Spleen (tissue), 11 donors: ENCODE measurements around the gene CEP112. TPM values are rescaled to one million over a fixed set of nuclear protein-coding genes. Genes with fewer than 3 reads are reported as not detected.
"Not testable (repeated sequence)": the region's sequence is repeated elsewhere in the genome, so short reads cannot be mapped to it uniquely, and the experiment has no call there.

Experiments
- DNase-seq: peaks from one replicate; pipeline ENCODE4 v3.0.0-alpha.2; 2020
- H3K27ac ChIP-seq, 8 donors: fragments of 200-600 bp; sonication (generic) in 7 of 8; 1 replicate in 4 of 8; 2 replicates in 4 of 8; pipeline versions ENCODE4 v1.5.0 to v1.8.0; 2016 to 2021; ENCODE audit warnings: inconsistent platforms in 4 of 8, mild to moderate bottlenecking in 4 of 8, moderate library complexity in 1 of 8
- H3K27me3 ChIP-seq, 7 donors: fragments of 200-600 bp; sonication (generic) in 6 of 7; replicated peaks in 1 of 7; 1 replicate in 4 of 7; 2 replicates in 3 of 7; pipeline versions ENCODE4 v1.5.0 to v1.8.0; 2016 to 2021; ENCODE audit warnings: inconsistent platforms in 3 of 7, mild to moderate bottlenecking in 1 of 7
- H3K36me3 ChIP-seq, 6 donors: fragments of 200-600 bp; sonication (generic) in 5 of 6; 1 replicate in 4 of 6; 2 replicates in 2 of 6; pipeline versions ENCODE4 v1.5.0 to v1.8.0; 2016 to 2021; ENCODE audit warnings: inconsistent platforms in 2 of 6
- H3K4me1 ChIP-seq, 6 donors: fragments of 200-600 bp; sonication (generic) in 5 of 6; 1 replicate in 3 of 6; 2 replicates in 3 of 6; pipeline versions ENCODE4 v1.5.0 to v1.8.0; 2016 to 2021; ENCODE audit warnings: inconsistent platforms in 3 of 6
- H3K4me3 ChIP-seq, 8 donors: fragments of 200-600 bp; sonication (generic) in 7 of 8; 1 replicate in 4 of 8; 2 replicates in 4 of 8; pipeline versions ENCODE4 v1.5.0 to v1.8.0; 2016 to 2021; ENCODE audit warnings: inconsistent platforms in 4 of 8, mild to moderate bottlenecking in 4 of 8, moderate library complexity in 2 of 8
- H3K9me3 ChIP-seq, 8 donors: fragments of 200-600 bp; sonication (generic) in 7 of 8; 1 replicate in 4 of 8; 2 replicates in 4 of 8; pipeline versions ENCODE4 v1.5.0 to v1.8.0; 2016 to 2021; ENCODE audit warnings: inconsistent platforms in 4 of 8
- POLR2A ChIP-seq, 3 donors: fragments of 450-650 bp; IDR thresholded peaks; one replicate each; pipeline ENCODE4 v1.5.1; 2017; ENCODE audit warnings: antibody characterized with exemption in 3 of 3, mild to moderate bottlenecking in 1 of 3
- POLR2AphosphoS5 ChIP-seq, 3 donors: sonication (generic); formaldehyde crosslinking; IDR thresholded peaks; one replicate each; pipeline ENCODE4 v1.5.1; 2017; ENCODE audit warnings: antibody characterized with exemption in 3 of 3
- WGBS, 5 donors: extraction: QIAGEN DNeasy Blood & Tissue Kit in 3 of 5; methylation state at CpG; one replicate each; pipeline versions ENCODE4 v1.1.5 to v1.1.7; 2013 to 2018; 5-methylcytosine and 5-hydroxymethylcytosine counted together
- intact Hi-C: fragments of 100-400 bp; cut with DNase I; formaldehyde crosslinking; loops from one replicate; pipeline ENCODE4 v1.15.0; 2023; ENCODE audit warnings: low total_unique reads
- polyA plus RNA-seq, 3 donors: library from polyadenylated mRNA; stranded (reverse); fragments of 200-250 nt; gene quantifications; one replicate each; pipeline ENCODE4 v1.2.1, GENCODE V29; 2013
- total RNA-seq, 7 donors: library from RNA; depleted of rRNA in 3 of 7; stranded (reverse); fragments of >200 nt in 3 of 7; fragmentation: NEBNext Ultra II Directional in 4 of 7; extraction: Animal tissue kit (Norgen Biotek cat#: 25700) in 4 of 7; gene quantifications; one replicate each; pipeline versions ENCODE4 v1.1.0 to v1.2.1, GENCODE V29; 2016 to 2021
- TF ChIP-seq, protein P1 (sequence below), 11 experiments: fragments of 200-600 bp in 7 of 11; fragments of 450-650 bp in 4 of 11; sonication (generic) in 4 of 11; IDR thresholded peaks in 8 of 11; conservative IDR thresholded peaks in 3 of 11; 1 replicate in 7 of 11; 2 replicates in 4 of 11; pipeline versions ENCODE4 v1.4.0 to v1.8.0; 2016 to 2021; ENCODE audit warnings: antibody characterized with exemption in 11 of 11, inconsistent platforms in 4 of 11, mild to moderate bottlenecking in 1 of 11
- donor health status: healthy with polysubstance abuse.
- donor health status: DM: no; HTN: no; CAD: no; lungs with moderate emphysema.
- donor health status: DM: no; HTN: no; CAD: no.
- donor health status: Bipolar disorder and iron deficiency.
- donor health status: healthy.
- donor health status: DM: no; HTN: no; CAD: no.
- donor health status: DM: yes; HTN: yes; CAD: no.

The CEP112 gene
- total and polyA plus RNA-seq, 10 donors, result 3.1 to 31.0 (median 16.8) TPM

- peaks cover 0 to 26% (median 13%) of the 10 kb centered on the region in 8 donors for H3K9me3 ChIP-seq
- no peak overlapping the region for H3K27ac ChIP-seq
- H3K36me3 ChIP-seq, result no peaks in the 10 kb centered on the region
- H3K27me3 ChIP-seq, result no peaks in the 10 kb centered on the region
- H3K4me3 ChIP-seq, result no peak overlapping the region
- H3K4me1 ChIP-seq, result no peaks in the 10 kb centered on the region
- no peak for TF ChIP-seq POLR2AphosphoS5 (IDR thresholded peaks at IDR 0.05)
- DNase-seq, result no peak
- WGBS, 5 donors, result 70 to 84% (median 82%) methylated on average over 2 of the region's 2 CpGs
- intact Hi-C loops, result no loop called here
These were observed 106.7 kb downstream of the CEP112 start for GRCh38 chr17:66085221-66085620.

DNA sequence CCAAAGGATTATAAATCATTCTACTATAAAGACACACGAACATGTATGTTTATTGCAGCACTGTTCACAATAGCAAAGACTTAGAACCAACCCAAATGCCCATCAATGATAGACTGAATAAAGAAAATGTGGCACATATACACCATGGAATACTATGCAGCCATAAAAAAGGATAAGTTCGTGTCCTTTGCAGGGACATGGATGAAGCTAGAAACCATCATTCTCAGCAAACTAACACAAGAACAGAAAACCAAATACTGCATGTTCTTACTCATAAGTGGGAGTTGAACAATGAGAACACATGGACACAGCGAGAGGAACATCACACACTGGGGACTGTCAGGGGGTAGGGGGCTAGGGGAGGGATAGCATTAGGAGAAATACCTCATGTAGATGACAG lies 111.3 kb downstream of the CEP112 start:
- H3K27me3 ChIP-seq, H3K4me1 ChIP-seq, H3K4me3 ChIP-seq, DNase-seq, intact Hi-C loops, H3K36me3 ChIP-seq, H3K27ac ChIP-seq: not testable (repeated sequence)
- H3K9me3 ChIP-seq, result peaks cover 0 to 11% (median 2%) of the 10 kb centered on the region in 8 donors
- WGBS, 5 donors, result 77 to 95% (median 92%) methylated on average over 3 of the region's 3 CpGs

DNA sequence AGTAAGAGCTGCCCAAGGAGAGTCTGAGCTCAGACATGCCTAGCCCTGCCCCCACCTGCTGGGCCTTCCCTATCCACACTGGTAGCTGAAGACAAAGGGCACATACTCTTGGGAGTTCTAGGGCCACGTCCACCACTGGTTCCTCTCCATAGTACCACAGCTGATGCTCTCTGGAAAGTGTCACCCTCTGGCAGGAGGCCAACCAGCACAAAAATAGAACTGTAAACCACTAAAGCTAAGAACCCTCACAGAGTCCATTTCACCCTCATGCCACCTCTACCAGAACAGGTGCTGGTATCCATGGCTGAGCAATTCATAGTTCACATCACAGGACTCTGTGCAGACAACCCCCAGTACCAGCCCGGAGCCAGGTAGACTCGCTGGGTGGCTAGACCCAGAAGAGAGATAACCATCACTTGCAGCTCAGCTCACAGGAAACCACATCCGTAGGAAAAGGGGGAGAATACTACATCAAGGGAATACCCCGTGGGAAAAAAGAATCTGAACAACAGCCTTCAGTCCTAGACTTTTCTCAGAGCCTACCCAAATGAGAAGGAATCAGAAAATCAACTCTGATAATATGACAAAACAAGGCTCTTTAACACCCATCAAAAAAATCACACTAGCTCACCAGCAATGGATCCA lies 115.3 kb downstream of the CEP112 start:
- Histone ChIP-seq H3K4me1 (no peaks in the 10 kb centered on the region), H3K27ac (no peak overlapping the region), H3K4me3 (no peak overlapping the region), H3K36me3 (no peaks in the 10 kb centered on the region), H3K9me3 (peaks cover 0 to 14% (median 2%) of the 10 kb centered on the region in 8 donors), H3K27me3 (no peaks in the 10 kb centered on the region)
- WGBS, 5 donors, result 51 to 69% (median 65%) methylated on average over 4 to 5 of the region's 5 CpGs
- TF ChIP-seq POLR2A (IDR thresholded peaks at IDR 0.05), result no peak
- intact Hi-C loops, result no loop called here
- DNase-seq, result no peak

DNA sequence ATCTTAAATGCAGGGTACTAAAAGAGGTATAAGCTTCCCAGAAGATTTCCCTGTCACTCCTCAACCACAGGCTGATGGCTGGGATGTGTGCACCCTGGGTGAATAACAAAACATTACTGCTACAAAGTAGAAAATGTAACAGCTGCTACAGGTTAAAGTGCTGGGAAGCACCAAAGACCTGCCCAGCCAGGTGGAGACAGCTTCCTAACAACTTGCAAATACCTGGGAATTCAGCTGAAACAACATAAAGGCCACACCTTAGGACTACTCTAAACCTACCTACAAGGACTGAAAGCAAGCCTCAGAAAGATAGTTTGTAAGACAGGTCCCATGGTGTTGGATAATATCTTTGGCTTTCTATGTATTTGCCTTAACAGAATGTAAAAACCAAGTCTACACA lies 118.5 kb downstream of the CEP112 start:
- intact Hi-C loops, result no loop called here
- H3K4me3 ChIP-seq, result no peak overlapping the region

DNA sequence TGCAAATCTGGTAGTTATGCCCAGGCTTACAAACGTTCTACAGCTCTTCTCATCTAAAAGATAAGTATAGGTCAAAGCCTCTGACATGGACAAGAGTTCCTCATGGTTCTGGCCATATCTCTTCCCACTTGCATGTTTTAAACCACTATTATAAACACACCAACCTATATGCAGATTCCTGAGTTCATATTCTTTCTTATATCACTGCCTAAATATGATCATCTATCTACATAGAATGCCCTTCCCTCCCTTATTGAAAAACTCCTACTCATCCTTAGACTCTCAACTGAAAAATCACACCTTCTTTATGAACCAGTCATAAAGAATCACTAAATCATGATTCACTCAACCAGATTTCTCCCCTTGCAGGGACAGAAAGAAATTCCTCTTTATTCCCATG lies 128.2 kb downstream of the CEP112 start:
- no peak for DNase-seq
- intact Hi-C loops, result no loop called here
- no peaks in the 10 kb centered on the region for H3K27me3 ChIP-seq
- H3K36me3 ChIP-seq, result peaks cover 0 to 13% (median 0%) of the 10 kb centered on the region in 6 donors
- peaks cover 0 to 10% (median 0%) of the 10 kb centered on the region in 8 donors for H3K9me3 ChIP-seq
- no peak overlapping the region for H3K4me3 ChIP-seq
- no peaks in the 10 kb centered on the region for H3K4me1 ChIP-seq
- 53 to 82% (median 59%) methylated on average over 1 of the region's 1 CpG for WGBS, 5 donors
- TF ChIP-seq POLR2AphosphoS5 (IDR thresholded peaks at IDR 0.05), result no peak
- TF ChIP-seq, protein P1, sequence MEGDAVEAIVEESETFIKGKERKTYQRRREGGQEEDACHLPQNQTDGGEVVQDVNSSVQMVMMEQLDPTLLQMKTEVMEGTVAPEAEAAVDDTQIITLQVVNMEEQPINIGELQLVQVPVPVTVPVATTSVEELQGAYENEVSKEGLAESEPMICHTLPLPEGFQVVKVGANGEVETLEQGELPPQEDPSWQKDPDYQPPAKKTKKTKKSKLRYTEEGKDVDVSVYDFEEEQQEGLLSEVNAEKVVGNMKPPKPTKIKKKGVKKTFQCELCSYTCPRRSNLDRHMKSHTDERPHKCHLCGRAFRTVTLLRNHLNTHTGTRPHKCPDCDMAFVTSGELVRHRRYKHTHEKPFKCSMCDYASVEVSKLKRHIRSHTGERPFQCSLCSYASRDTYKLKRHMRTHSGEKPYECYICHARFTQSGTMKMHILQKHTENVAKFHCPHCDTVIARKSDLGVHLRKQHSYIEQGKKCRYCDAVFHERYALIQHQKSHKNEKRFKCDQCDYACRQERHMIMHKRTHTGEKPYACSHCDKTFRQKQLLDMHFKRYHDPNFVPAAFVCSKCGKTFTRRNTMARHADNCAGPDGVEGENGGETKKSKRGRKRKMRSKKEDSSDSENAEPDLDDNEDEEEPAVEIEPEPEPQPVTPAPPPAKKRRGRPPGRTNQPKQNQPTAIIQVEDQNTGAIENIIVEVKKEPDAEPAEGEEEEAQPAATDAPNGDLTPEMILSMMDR (IDR thresholded peaks at IDR 0.05 in 8 of 11, conservative IDR thresholded peaks at IDR 0.05 in 3 of 11), result no peak
- no peak for TF ChIP-seq POLR2A (IDR thresholded peaks at IDR 0.05)
- H3K27ac ChIP-seq, result no peak overlapping the region

More for the DNA sequence above, 118.5 kb downstream of the CEP112 start:
- no peaks in the 10 kb centered on the region for H3K4me1 ChIP-seq
- H3K27me3 ChIP-seq, result no peaks in the 10 kb centered on the region
- TF ChIP-seq, protein P1 (IDR thresholded peaks at IDR 0.05 in 8 of 11, conservative IDR thresholded peaks at IDR 0.05 in 3 of 11), result no peak
- TF ChIP-seq POLR2AphosphoS5 (IDR thresholded peaks at IDR 0.05) (no peak), POLR2A (IDR thresholded peaks at IDR 0.05) (no peak)
- H3K9me3 ChIP-seq, result peaks cover 0 to 5% (median 0%) of the 10 kb centered on the region in 8 donors
- H3K36me3 ChIP-seq, result no peaks in the 10 kb centered on the region
- H3K27ac ChIP-seq, result no peak overlapping the region
- DNase-seq, result no peak
